Measurements from ENCODE around the gene DNAJC6. TPM values are rescaled to one million over a fixed set of nuclear protein-coding genes. Genes with fewer than 3 reads are reported as not detected.

Gene DNAJC6
- total and polyA plus RNA-seq, 12 donors, result 0.88 to 10.5 (median 5.2) TPM

DNA sequence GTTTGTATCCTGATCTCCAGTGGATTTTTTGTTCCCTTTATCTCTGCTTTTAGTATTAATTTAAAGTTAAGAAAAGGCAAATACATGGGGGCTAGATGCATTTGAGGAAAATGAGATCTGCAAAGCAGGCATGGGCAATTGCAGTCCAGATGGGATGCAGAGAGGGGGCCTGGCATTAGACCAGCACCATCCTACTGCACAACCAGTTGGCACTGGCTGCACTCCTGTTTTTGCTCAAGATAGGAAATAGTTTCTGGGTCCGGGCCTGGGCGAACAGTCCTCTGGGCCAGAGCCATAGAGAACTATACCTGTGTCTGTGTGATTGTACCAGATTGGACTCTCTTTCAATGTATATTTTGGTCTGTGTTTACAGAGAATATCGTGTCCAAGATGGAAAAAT, 77.1 kb downstream of the DNAJC6 start:
- TF ChIP-seq, protein P1, sequence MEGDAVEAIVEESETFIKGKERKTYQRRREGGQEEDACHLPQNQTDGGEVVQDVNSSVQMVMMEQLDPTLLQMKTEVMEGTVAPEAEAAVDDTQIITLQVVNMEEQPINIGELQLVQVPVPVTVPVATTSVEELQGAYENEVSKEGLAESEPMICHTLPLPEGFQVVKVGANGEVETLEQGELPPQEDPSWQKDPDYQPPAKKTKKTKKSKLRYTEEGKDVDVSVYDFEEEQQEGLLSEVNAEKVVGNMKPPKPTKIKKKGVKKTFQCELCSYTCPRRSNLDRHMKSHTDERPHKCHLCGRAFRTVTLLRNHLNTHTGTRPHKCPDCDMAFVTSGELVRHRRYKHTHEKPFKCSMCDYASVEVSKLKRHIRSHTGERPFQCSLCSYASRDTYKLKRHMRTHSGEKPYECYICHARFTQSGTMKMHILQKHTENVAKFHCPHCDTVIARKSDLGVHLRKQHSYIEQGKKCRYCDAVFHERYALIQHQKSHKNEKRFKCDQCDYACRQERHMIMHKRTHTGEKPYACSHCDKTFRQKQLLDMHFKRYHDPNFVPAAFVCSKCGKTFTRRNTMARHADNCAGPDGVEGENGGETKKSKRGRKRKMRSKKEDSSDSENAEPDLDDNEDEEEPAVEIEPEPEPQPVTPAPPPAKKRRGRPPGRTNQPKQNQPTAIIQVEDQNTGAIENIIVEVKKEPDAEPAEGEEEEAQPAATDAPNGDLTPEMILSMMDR (IDR thresholded peaks at IDR 0.05), result no peak
- intact Hi-C loops (cut with DNase I), result no loop called here
- Histone ChIP-seq H3K4me3 (no peak overlapping the region), H3K4me1 (no peaks in the 10 kb centered on the region), H3K9me3 (no peaks in the 10 kb centered on the region), H3K27ac (no peak overlapping the region), H3K27me3 (no peaks in the 10 kb centered on the region), H3K36me3 (peaks cover 0 to 22% (median 0%) of the 10 kb centered on the region in 9 donors)
- ATAC-seq, result no peak
- WGBS, 2 donors, result 79 to 85% methylated on average over 3 of the region's 3 CpGs
- DNase-seq, result no peak

GRCh38 chr1:65387821-65388220, 78.5 kb downstream of the DNAJC6 start:
- Histone ChIP-seq H3K9me3 (no peaks in the 10 kb centered on the region), H3K27ac (no peak overlapping the region), H3K36me3 (peaks cover 0 to 24% (median 0%) of the 10 kb centered on the region in 9 donors), H3K27me3 (no peaks in the 10 kb centered on the region), H3K4me1 (no peaks in the 10 kb centered on the region), H3K4me3 (no peak overlapping the region)
- intact Hi-C loops (cut with DNase I), result no loop called here
- TF ChIP-seq, protein P1 (IDR thresholded peaks at IDR 0.05), result no peak
- no peak for DNase-seq
- WGBS, 2 donors, result 86 to 88% methylated on average over 2 of the region's 2 CpGs
- ATAC-seq, result no peak

GRCh38 chr1:65388908-65389695, 79.8 kb downstream of the DNAJC6 start:
- WGBS, 2 donors, result 85 to 90% methylated on average over 3 of the region's 3 CpGs
- H3K4me3 ChIP-seq, result no peak overlapping the region
- intact Hi-C loops (cut with DNase I), result no loop called here
- H3K9me3 ChIP-seq, result no peaks in the 10 kb centered on the region
- DNase-seq, result no peak
- TF ChIP-seq, protein P1 (IDR thresholded peaks at IDR 0.05), result no peak
- H3K27me3 ChIP-seq, result no peaks in the 10 kb centered on the region
- no peak for ATAC-seq
- no peak overlapping the region for H3K27ac ChIP-seq
- peaks cover 0 to 31% (median 0%) of the 10 kb centered on the region in 9 donors for H3K36me3 ChIP-seq
- H3K4me1 ChIP-seq, result no peaks in the 10 kb centered on the region

GRCh38 chr1:65392497-65392896, 83.2 kb downstream of the DNAJC6 start:
- H3K36me3 ChIP-seq, result peaks cover 0 to 41% (median 0%) of the 10 kb centered on the region in 9 donors
- TF ChIP-seq, protein P1 (IDR thresholded peaks at IDR 0.05), result no peak
- DNase-seq (no peak), ATAC-seq (no peak)
- H3K9me3 ChIP-seq, result no peaks in the 10 kb centered on the region
- 97 to 98% methylated on average over 7 of the region's 7 CpGs for WGBS, 2 donors
- no peak overlapping the region for H3K27ac ChIP-seq
- peaks cover 0 to 7% (median 0%) of the 10 kb centered on the region in 9 donors for H3K4me1 ChIP-seq
- no peak overlapping the region for H3K4me3 ChIP-seq
- no peaks in the 10 kb centered on the region for H3K27me3 ChIP-seq
- intact Hi-C loops (cut with DNase I), result no loop called here

Data from heart right ventricle (tissue), 16 donors.